HepG2 (cell line): ENCODE data around the gene P2RX5. TPM values are rescaled to one million over a fixed set of nuclear protein-coding genes. Genes with fewer than 3 reads are reported as not detected.
A peak's percentile ranks its signal among the peaks of the same experiment; 100 is the strongest.

ENCODE experiments used
- ATAC-seq: fragments of 200-7000 bp; cut with Tn5 transposase; 3 replicates; pipeline ENCODE4 v1.9.1; 2020; ENCODE audit warnings: mild to moderate bottlenecking, moderate library complexity
- BruUV-seq: library from RNA; stranded (reverse); fragments of 400-500 nt; replicated peaks from 2 replicates; lab custom pipeline; 2021; lab: Mats Ljungman, UMichigan
- CTCF ChIA-PET: fragments of 300-600 bp; formaldehyde crosslinking; extraction: SDS; loops from one replicate; lab custom pipeline; 2021; ENCODE audit warnings: low total read pairs, inconsistent platforms, low intra/inter-chr PET ratio; lab: Yijun Ruan, JAX
- POLR2A ChIA-PET: fragments of 350-600 bp; sonication (Branson Sonifier 250); formaldehyde crosslinking; loops from one replicate; lab custom pipeline; 2020; ENCODE audit warnings: antibody characterized with exemption, inconsistent platforms; lab: Yijun Ruan, JAX
- DNase-seq: peaks from one replicate; pipeline ENCODE4 v3.0.0-alpha.2; 2015; ENCODE audit warnings: low spot score
- FAIRE-seq: peaks from 3 replicates; lab custom pipeline; 2011; peaks lifted over from hg19 to GRCh38; lab: Jason Lieb, UNC
- H2AFZ ChIP-seq: one replicate; pipeline ENCODE4 v1.6.1; 2011; ENCODE audit warnings: low read length, inconsistent platforms
- H3K27ac ChIP-seq: fragments of 300-600 bp; 3 replicates; pipeline ENCODE4 v1.8.0; 2011; ENCODE audit warnings: mixed run types, mild to moderate bottlenecking, mixed read lengths, low read length, inconsistent platforms; ENCODE audit not compliant: insufficient read depth; ENCODE audit errors: extremely low read length
- H3K27me3 ChIP-seq, 2 experiments: fragments of 200-600 bp in 1 of 2; 2 replicates in 1 of 2; 3 replicates in 1 of 2; pipeline versions ENCODE4 v1.6.0 to v1.8.0; 2011; ENCODE audit warnings: low read length in 2 of 2, mild to moderate bottlenecking in 2 of 2, moderate library complexity in 2 of 2, inconsistent platforms in 1 of 2; ENCODE audit not compliant: insufficient read depth in 2 of 2, control insufficient read depth in 1 of 2
- H3K36me3 ChIP-seq, 2 experiments: fragments of 200-600 bp in 1 of 2; replicated peaks in 1 of 2; 2 replicates in 1 of 2; 3 replicates in 1 of 2; pipeline versions ENCODE4 v1.5.1 to v1.8.0; 2011; ENCODE audit warnings: low read length in 2 of 2, inconsistent platforms in 1 of 2; ENCODE audit not compliant: insufficient read depth in 2 of 2, control insufficient read depth in 1 of 2
- H3K4me1 ChIP-seq: 2 replicates; pipeline ENCODE4 v1.5.1; 2012; ENCODE audit warnings: low read length, inconsistent platforms; ENCODE audit not compliant: insufficient read depth
- H3K4me2 ChIP-seq: 2 replicates; pipeline ENCODE4 v1.6.0; 2011; ENCODE audit warnings: low read depth, low read length, inconsistent platforms
- H3K4me3 ChIP-seq, 3 experiments: fragments of 200-600 bp in 1 of 3; sonication (generic), shearing (Covaris generic) in 1 of 3; replicated peaks in 1 of 3; 2 replicates each; pipeline ENCODE4 v1.5.1; 2011 to 2016; ENCODE audit warnings: low read length in 3 of 3, inconsistent platforms in 2 of 3, low read depth in 2 of 3, mild to moderate bottlenecking in 2 of 3, control low read depth in 1 of 3, mixed read lengths in 1 of 3; ENCODE audit not compliant: insufficient read depth in 1 of 3
- H3K79me2 ChIP-seq: one replicate; pipeline ENCODE4 v1.6.1; 2011; ENCODE audit warnings: low read length, inconsistent platforms; ENCODE audit not compliant: insufficient read depth
- H3K9ac ChIP-seq: 2 replicates; pipeline ENCODE4 v1.6.0; 2011; ENCODE audit warnings: mild to moderate bottlenecking, low read depth, low read length, inconsistent platforms; ENCODE audit not compliant: insufficient read depth
- H3K9me3 ChIP-seq: 2 replicates; pipeline ENCODE4 v1.5.1; 2012; ENCODE audit warnings: mild to moderate bottlenecking, low read length
- H4K20me1 ChIP-seq: 2 replicates; pipeline ENCODE4 v1.6.0; 2011; ENCODE audit warnings: inconsistent platforms, mild to moderate bottlenecking, low read length, moderate library complexity; ENCODE audit not compliant: insufficient read depth
- E2F1 ChIP-seq: sonication (generic); formaldehyde crosslinking; IDR thresholded peaks from 2 replicates; pipeline ENCODE4 v1.5.0; 2020; ENCODE audit warnings: missing genetic modification reagents
- GZF1 ChIP-seq: sonication (generic); formaldehyde crosslinking; IDR thresholded peaks from 2 replicates; pipeline ENCODE4 v1.5.1; 2020; ENCODE audit warnings: mild to moderate bottlenecking, missing genetic modification reagents
- KDM3A ChIP-seq: IDR thresholded peaks from 2 replicates; pipeline ENCODE4 v1.6.1; 2018; ENCODE audit warnings: low read depth, missing compliant biosample characterization
- PRDM15 ChIP-seq: sonication (generic); formaldehyde crosslinking; IDR thresholded peaks from 2 replicates; pipeline ENCODE4 v1.4.0; 2020; ENCODE audit warnings: missing genetic modification reagents
- RARA ChIP-seq: IDR thresholded peaks from 2 replicates; pipeline ENCODE4 v1.6.1; 2016; ENCODE audit warnings: missing genetic modification reagents, missing compliant biosample characterization
- ZBTB3 ChIP-seq: sonication (generic); formaldehyde crosslinking; IDR thresholded peaks from 2 replicates; pipeline ENCODE4 v1.4.0; 2020; ENCODE audit warnings: low read depth, mild to moderate bottlenecking, moderate library complexity, missing genetic modification reagents, borderline replicate concordance
- ZKSCAN5 ChIP-seq: sonication (generic); formaldehyde crosslinking; IDR thresholded peaks from 2 replicates; pipeline ENCODE4 v1.5.1; 2020; ENCODE audit warnings: mild to moderate bottlenecking, missing genetic modification reagents
- ZNF276 ChIP-seq: sonication (generic); formaldehyde crosslinking; IDR thresholded peaks from 2 replicates; pipeline ENCODE4 v1.4.0; 2020; ENCODE audit warnings: mild to moderate bottlenecking, low read depth, missing genetic modification reagents
- ZNF33A ChIP-seq: sonication (generic); formaldehyde crosslinking; IDR thresholded peaks from 2 replicates; pipeline ENCODE4 v1.5.1; 2020; ENCODE audit warnings: missing genetic modification reagents, mild to moderate bottlenecking, moderate library complexity, borderline replicate concordance
- ZNF782 ChIP-seq: sonication (generic); formaldehyde crosslinking; IDR thresholded peaks from 2 replicates; pipeline ENCODE4 v1.4.0; 2020; ENCODE audit warnings: missing genetic modification reagents, mild to moderate bottlenecking, borderline replicate concordance
- ZNF790 ChIP-seq: sonication (generic); formaldehyde crosslinking; IDR thresholded peaks from 2 replicates; pipeline ENCODE4 v1.8.0; 2022; ENCODE audit warnings: missing genetic modification reagents, mild to moderate bottlenecking, borderline replicate concordance
- ZNF879 ChIP-seq: sonication (generic); formaldehyde crosslinking; IDR thresholded peaks from 2 replicates; pipeline ENCODE4 v1.8.1; 2023; ENCODE audit warnings: missing genetic modification reagents
- WGBS: methylation state at CpG from one replicate; pipeline ENCODE4 v1.1.6; 2017; ENCODE audit warnings: low lambda C conversion rate; 5-methylcytosine and 5-hydroxymethylcytosine counted together
- in situ Hi-C: cut with HindIII; loops from 2 replicates; pipeline ENCODE4 v1.10.0; 2017; ENCODE audit warnings: low pct_unique_long_range_greater_than_20kb; ENCODE audit not compliant: extremely low pct_ligation_motif_present
- intact Hi-C: fragments of 100-400 bp; cut with micrococcal nuclease; formaldehyde crosslinking; loops from one replicate; pipeline ENCODE4 v1.10.0; 2022; ENCODE audit not compliant: unreplicated experiment
- polyA plus RNA-seq, 8 experiments: library from polyadenylated mRNA; depleted of rRNA in 3 of 8; stranded (reverse) in 7 of 8; unstranded in 1 of 8; fragments of >200 nt; fragmentation: Illumina TruSeq in 4 of 8; extraction: Trizol in 4 of 8; gene quantifications; 2 replicates each; pipeline versions ENCODE4 v1.2.1 to v1.2.3, GENCODE V29; 2011 to 2016; ENCODE audit warnings: low read depth in 4 of 8, missing spikeins in 1 of 8, mixed read lengths in 1 of 8; ENCODE audit not compliant: insufficient read depth in 1 of 8
- total RNA-seq, 5 experiments: library from RNA; depleted of rRNA; stranded (reverse); fragments of >200 nt; fragmentation: Illumina TruSeq; extraction: Trizol; gene quantifications; 2 replicates each; pipeline ENCODE4 v1.2.3, GENCODE V29; 2016; ENCODE audit warnings: low read depth in 1 of 5
- TF ChIP-seq, protein P1 (sequence below): sonication (generic); formaldehyde crosslinking; IDR thresholded peaks from 2 replicates; pipeline ENCODE4 v1.8.0; 2022; ENCODE audit warnings: missing genetic modification reagents, mild to moderate bottlenecking, borderline replicate concordance
- TF ChIP-seq, protein P2 (sequence below), 2 experiments: fragments of 450-650 bp in 1 of 2; sonication (generic) in 1 of 2; formaldehyde crosslinking; IDR thresholded peaks; 2 replicates each; pipeline versions ENCODE4 v1.5.0 to v1.8.0; 2020 to 2022; ENCODE audit warnings: mild to moderate bottlenecking in 1 of 2, missing genetic modification reagents in 1 of 2

Gene P2RX5
- total and polyA plus RNA-seq, 2 of the 13 experiments (the other 11 are each of a cell fraction or from before 2014, with no cell fraction given), result 0.95 to 1.7 TPM

DNA sequence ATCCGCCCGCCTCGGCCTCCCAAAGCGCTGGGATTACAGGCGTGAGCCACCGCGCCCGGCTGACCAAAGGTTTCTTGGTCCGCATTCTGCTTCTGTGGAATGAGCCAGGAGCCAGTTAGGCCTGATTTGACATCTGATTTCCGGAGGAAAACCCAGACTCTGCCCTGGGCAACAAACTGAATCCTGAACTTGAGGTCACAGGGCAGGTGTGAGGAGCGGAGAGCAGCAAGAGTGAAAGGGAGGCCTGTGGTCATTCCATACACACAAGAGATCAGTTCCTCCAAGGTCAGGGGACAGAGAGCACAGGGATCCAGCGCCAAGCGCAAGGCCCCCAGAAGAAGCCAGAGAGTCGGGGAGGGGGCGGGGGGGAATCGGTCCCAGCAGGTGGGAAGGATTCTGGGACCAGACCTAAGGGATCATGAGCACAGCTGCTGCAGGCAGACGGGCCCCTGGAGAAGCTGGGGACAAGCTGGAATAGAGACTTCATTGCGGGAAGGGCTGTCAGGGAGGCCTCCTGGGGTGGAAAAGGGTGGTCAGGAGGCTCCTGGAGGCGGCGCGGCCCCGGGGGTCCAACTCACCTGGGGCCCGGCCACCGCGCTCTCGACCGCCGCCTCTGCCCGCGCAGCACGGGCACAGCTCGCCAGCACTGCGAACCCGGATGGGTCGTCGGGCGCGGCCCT lies 60.3 kb downstream of the P2RX5 start:
- peak; percentile 57 for ATAC-seq
- TSS peak; percentile 55 for BruUV-seq
- 1% methylated on average over 16 of the region's 38 CpGs for WGBS
- TF ChIP-seq ZNF276 (0 out of 2 replicates have a peak, but pooled peaks have one; percentile 9), RARA (CRISPR knock-in tag) (peak; percentile 76), ZNF782 (CRISPR knock-in tag) (no peak), KDM3A (CRISPR knock-in tag) (no peak), E2F1 (CRISPR knock-in tag) (no peak), ZKSCAN5 (CRISPR knock-in tag) (no peak), GZF1 (CRISPR knock-in tag) (no peak), ZBTB3 (CRISPR knock-in tag) (no peak; the same call in 1 of the 2 replicates), ZNF33A (CRISPR knock-in tag) (no peak), ZNF790 (CRISPR knock-in tag) (no peak), ZNF879 (peak; percentile 49; the same call in 1 of the 2 replicates), PRDM15 (CRISPR knock-in tag) (no peak)
- TF ChIP-seq, protein P1, sequence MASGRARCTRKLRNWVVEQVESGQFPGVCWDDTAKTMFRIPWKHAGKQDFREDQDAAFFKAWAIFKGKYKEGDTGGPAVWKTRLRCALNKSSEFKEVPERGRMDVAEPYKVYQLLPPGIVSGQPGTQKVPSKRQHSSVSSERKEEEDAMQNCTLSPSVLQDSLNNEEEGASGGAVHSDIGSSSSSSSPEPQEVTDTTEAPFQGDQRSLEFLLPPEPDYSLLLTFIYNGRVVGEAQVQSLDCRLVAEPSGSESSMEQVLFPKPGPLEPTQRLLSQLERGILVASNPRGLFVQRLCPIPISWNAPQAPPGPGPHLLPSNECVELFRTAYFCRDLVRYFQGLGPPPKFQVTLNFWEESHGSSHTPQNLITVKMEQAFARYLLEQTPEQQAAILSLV, result no peak
- TF ChIP-seq, protein P2, sequence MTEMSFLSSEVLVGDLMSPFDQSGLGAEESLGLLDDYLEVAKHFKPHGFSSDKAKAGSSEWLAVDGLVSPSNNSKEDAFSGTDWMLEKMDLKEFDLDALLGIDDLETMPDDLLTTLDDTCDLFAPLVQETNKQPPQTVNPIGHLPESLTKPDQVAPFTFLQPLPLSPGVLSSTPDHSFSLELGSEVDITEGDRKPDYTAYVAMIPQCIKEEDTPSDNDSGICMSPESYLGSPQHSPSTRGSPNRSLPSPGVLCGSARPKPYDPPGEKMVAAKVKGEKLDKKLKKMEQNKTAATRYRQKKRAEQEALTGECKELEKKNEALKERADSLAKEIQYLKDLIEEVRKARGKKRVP (CRISPR knock-in tag; IDR thresholded peaks at IDR 0.05), result 0 out of 4 replicates have a peak, but pooled peaks of 1 of the 2 experiments have one; percentile 37

More for the DNA sequence above, 60.3 kb downstream of the P2RX5 start:
- no peak overlapping the region for H2AFZ ChIP-seq
- H3K4me2 ChIP-seq, result peak overlapping the region; percentile 76
- peaks cover 30% of the 10 kb centered on the region for H3K79me2 ChIP-seq
- H3K36me3 ChIP-seq, result peaks cover 7 to 15% of the 10 kb centered on the region in 2 experiments; a peak in 4 of 5 replicates
- intact Hi-C loops, result no loop called here
- in situ Hi-C loops, result no loop called here
- H3K9me3 ChIP-seq, result no peaks in the 10 kb centered on the region
- H3K9ac ChIP-seq, result peak overlapping the region; percentile 96
- H4K20me1 ChIP-seq, result peaks cover 13% of the 10 kb centered on the region
- peak overlapping the region; percentile 98 for H3K27ac ChIP-seq
- CTCF ChIA-PET, result no interaction called here
- peak; percentile 37 for FAIRE-seq
- H3K4me3 ChIP-seq, result peak overlapping the region; percentile 89 to 97 (median 90)
- POLR2A ChIA-PET, result interaction anchor here (0.8 to 2.4 kb wide), 20 partner anchors 8 to 950 kb away, joined by 3 to 74 read pairs (median 6); partner anchors contain the start of genes CYB5D2, EMC6, HASPIN and TAX1BP3
- peak; percentile 77 for DNase-seq
- peaks cover 56% of the 10 kb centered on the region for H3K4me1 ChIP-seq
- no peaks in the 10 kb centered on the region; a peak in 1 of 5 replicates for H3K27me3 ChIP-seq
